ENCODE results near the gene POR. TPM values are rescaled to one million over a fixed set of nuclear protein-coding genes. Genes with fewer than 3 reads are reported as not detected.

Gene POR
- total and polyA plus RNA-seq, 2 donors (not counting 1 experiment from before 2014, with no cell fraction given): 68.4 to 78.4 TPM

DNA sequence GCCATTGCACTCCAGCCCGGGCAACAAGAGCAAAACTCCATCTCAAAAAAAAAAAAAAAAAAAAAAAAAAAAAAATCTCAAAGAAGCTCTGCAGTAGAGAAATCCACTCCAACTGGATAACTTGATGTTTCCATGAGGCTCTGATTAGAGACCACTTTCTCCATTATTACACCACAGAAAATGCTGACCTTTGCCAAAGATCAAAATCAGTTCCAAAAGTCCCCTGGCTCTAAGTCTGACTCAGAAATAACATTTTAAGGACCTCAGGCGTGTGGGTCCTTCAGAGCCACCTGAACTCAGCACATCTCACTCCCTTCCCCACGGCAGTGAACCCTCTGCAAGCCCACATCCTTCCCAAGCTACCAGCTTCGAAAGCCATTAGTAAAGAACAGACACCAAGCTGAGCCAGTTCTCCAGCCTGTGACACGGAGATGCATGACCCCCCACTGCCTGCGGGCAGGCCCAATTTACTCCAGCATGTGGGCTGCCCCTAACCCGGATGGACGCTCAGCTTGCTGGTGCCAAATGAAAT is 93.3 kb downstream of the POR start:
- intact Hi-C loops (cut with micrococcal nuclease): no loop called here
- H3K4me3 Mint-ChIP-seq: peak overlapping the region; percentile 41

More for the DNA sequence above, 93.3 kb downstream of the POR start:
- Histone ChIP-seq H3K9me3 (ENCODE audit: control extremely low read depth in 1 of 3, control insufficient read depth in 2 of 3, insufficient read depth in 1 of 3, low read length in 2 of 3) (no peaks in the 10 kb centered on the region), H3K79me2 (ENCODE audit: control insufficient read depth, insufficient read depth, low read length) (no peaks in the 10 kb centered on the region), H2AFZ (ENCODE audit: insufficient read depth, low read depth, low read length, poor library complexity, severe bottlenecking) (no peak overlapping the region), H3K36me3 (replicated peaks in 1 of 2; ENCODE audit: control extremely low read depth in 1 of 2, control insufficient read depth in 1 of 2, extremely low read depth in 1 of 2, insufficient read depth in 2 of 2, low read length in 1 of 2) (peaks cover 0 to 19% of the 10 kb centered on the region in 2 experiments), H3K27ac (ENCODE audit: low read length in 2 of 2) (no peak overlapping the region), H3K9ac (ENCODE audit: low read length) (no peak overlapping the region), H3K27me3 (replicated peaks in 1 of 4; ENCODE audit: control extremely low read depth in 1 of 4, control insufficient read depth in 3 of 4, insufficient read depth in 4 of 4, low read length in 3 of 4) (no peaks in the 10 kb centered on the region), H3K4me1 (ENCODE audit: control insufficient read depth in 2 of 2, insufficient read depth in 2 of 2, low read length in 2 of 2) (peaks cover 5 to 15% of the 10 kb centered on the region in 2 donors), H4K20me1 (ENCODE audit: control insufficient read depth, insufficient read depth, low read length, poor library complexity, severe bottlenecking) (no peaks in the 10 kb centered on the region), H3K4me3 (ENCODE audit: control extremely low read depth in 1 of 5, extremely low read depth in 1 of 5, insufficient read depth in 1 of 5, low read depth in 2 of 5, low read length in 4 of 5) (no peak overlapping the region), H3K4me2 (replicated peaks; ENCODE audit: low read depth, low read length, poor library complexity, severe bottlenecking) (no peak overlapping the region)
- 30% methylated on average over 6 of the region's 8 CpGs for WGBS (ENCODE audit: insufficient coverage)
- H3K27ac Mint-ChIP-seq: no peak overlapping the region
- ATAC-seq (ENCODE audit: low read depth): no peak
- TF ChIP-seq, protein P1, sequence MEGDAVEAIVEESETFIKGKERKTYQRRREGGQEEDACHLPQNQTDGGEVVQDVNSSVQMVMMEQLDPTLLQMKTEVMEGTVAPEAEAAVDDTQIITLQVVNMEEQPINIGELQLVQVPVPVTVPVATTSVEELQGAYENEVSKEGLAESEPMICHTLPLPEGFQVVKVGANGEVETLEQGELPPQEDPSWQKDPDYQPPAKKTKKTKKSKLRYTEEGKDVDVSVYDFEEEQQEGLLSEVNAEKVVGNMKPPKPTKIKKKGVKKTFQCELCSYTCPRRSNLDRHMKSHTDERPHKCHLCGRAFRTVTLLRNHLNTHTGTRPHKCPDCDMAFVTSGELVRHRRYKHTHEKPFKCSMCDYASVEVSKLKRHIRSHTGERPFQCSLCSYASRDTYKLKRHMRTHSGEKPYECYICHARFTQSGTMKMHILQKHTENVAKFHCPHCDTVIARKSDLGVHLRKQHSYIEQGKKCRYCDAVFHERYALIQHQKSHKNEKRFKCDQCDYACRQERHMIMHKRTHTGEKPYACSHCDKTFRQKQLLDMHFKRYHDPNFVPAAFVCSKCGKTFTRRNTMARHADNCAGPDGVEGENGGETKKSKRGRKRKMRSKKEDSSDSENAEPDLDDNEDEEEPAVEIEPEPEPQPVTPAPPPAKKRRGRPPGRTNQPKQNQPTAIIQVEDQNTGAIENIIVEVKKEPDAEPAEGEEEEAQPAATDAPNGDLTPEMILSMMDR (IDR thresholded peaks at IDR 0.05): no peak
- POLR2A ChIA-PET: no interaction called here
- H3K9me3 Mint-ChIP-seq (ENCODE audit: insufficient read depth): no peaks in the 10 kb centered on the region
- DNase-seq: no peak
- CTCF ChIA-PET: interaction anchor here (1.9 kb wide), 1 partner anchor 12 kb away, joined by 9 read pairs; no protein-coding TSS in a partner anchor
- peaks cover 26% of the 10 kb centered on the region for H3K4me1 Mint-ChIP-seq
- H3K27me3 Mint-ChIP-seq: no peaks in the 10 kb centered on the region
